Ovary (tissue), 10 donors: ENCODE data around the gene PTGDR. TPM values are rescaled to one million over a fixed set of nuclear protein-coding genes. Genes with fewer than 3 reads are reported as not detected.

ENCODE experiments used
- DNase-seq, 5 donors: peaks; one replicate each; pipeline ENCODE4 v3.0.0-alpha.2; 2019 to 2020
- H3K27ac ChIP-seq, 2 donors: fragments of 200-600 bp; one replicate each; pipeline versions ENCODE4 v1.5.1 to v1.8.0; 2019 to 2022
- H3K27me3 ChIP-seq: fragments of 200-600 bp; one replicate; pipeline ENCODE4 v1.8.0; 2022
- H3K36me3 ChIP-seq: fragments of 200-600 bp; sonication (generic); one replicate; pipeline ENCODE4 v1.5.1; 2019
- H3K4me1 ChIP-seq: one replicate; pipeline ENCODE4 v1.8.1; 2013; ENCODE audit warnings: mild to moderate bottlenecking, moderate library complexity; ENCODE audit not compliant: insufficient read depth
- H3K4me3 ChIP-seq: fragments of 200-600 bp; sonication (generic); one replicate; pipeline ENCODE4 v1.5.1; 2017
- H3K9me3 ChIP-seq, 2 donors: fragments of 200-600 bp in 1 of 2; sonication (generic) in 1 of 2; one replicate each; pipeline versions ENCODE4 v1.5.1 to v1.8.1; 2013 to 2019; ENCODE audit warnings: mild to moderate bottlenecking in 1 of 2, moderate library complexity in 1 of 2
- EP300 ChIP-seq: sonication (generic); formaldehyde crosslinking; IDR thresholded peaks from one replicate; pipeline ENCODE4 v1.6.1; 2017; ENCODE audit warnings: antibody characterized with exemption
- POLR2A ChIP-seq: fragments of 450-650 bp; IDR thresholded peaks from one replicate; pipeline ENCODE4 v1.6.1; 2017; ENCODE audit warnings: antibody characterized with exemption, mild to moderate bottlenecking, moderate library complexity
- WGBS, 3 donors: extraction: QIAGEN DNeasy Blood & Tissue Kit in 1 of 3; methylation state at CpG; one replicate each; pipeline versions ENCODE4 v1.1.5 to v1.1.7; 2013 to 2017; 5-methylcytosine and 5-hydroxymethylcytosine counted together
- intact Hi-C, 4 donors: fragments of 100-400 bp; cut with DNase I; formaldehyde crosslinking; loops; one replicate each; pipeline versions ENCODE4 v1.11.0 to v1.15.1; 2022 to 2023
- long read RNA-seq, 3 donors: library from polyadenylated mRNA in 2 of 3; unstranded in 2 of 3; transcript quantifications; one replicate each; pipeline ENCODE4 v2.0.0 and lab custom pipeline, GENCODE V29; 2021 to 2026
- polyA plus RNA-seq, 2 donors: library from polyadenylated mRNA; stranded (reverse); fragments of 200-250 nt in 1 of 2; fragments of 350-450 nt in 1 of 2; fragmentation: Illumina TruSeq in 1 of 2; extraction: RNeasy Lipid Tissue Mini Kit (QIAGEN cat#74804) in 1 of 2; gene quantifications; one replicate each; pipeline ENCODE4 v1.2.3, GENCODE V29; 2013 to 2014
- total RNA-seq, 7 donors: library from RNA; depleted of rRNA in 2 of 7; stranded (reverse); fragments of >200 nt in 2 of 7; fragmentation: NEBNext Ultra II Directional in 3 of 7; extraction: Animal tissue kit (Norgen Biotek cat#: 25700) in 3 of 7; gene quantifications; one replicate each; pipeline versions ENCODE4 v1.1.0 to v1.2.4, GENCODE V29; 2016 to 2023
- TF ChIP-seq, protein P1 (sequence below), 3 donors: fragments of 450-650 bp in 2 of 3; fragments of 200-600 bp in 1 of 3; IDR thresholded peaks; one replicate each; pipeline versions ENCODE4 v1.5.1 to v1.8.0; 2016 to 2022; ENCODE audit warnings: antibody characterized with exemption in 3 of 3, mild to moderate bottlenecking in 1 of 3
- donor health status: DM: no; HTN: no; CAD: no; lungs with moderate emphysema.
- donor health status: DM: no; HTN: no; CAD: no.
- donor health status: Bipolar disorder and iron deficiency.
- donor health status: DM: yes; HTN: yes; CAD: no.
- donor health status: DM: no; HTN: no; CAD: no.
- donor health status: DM: yes; HTN: yes; CAD: no.

PTGDR gene, protein sequence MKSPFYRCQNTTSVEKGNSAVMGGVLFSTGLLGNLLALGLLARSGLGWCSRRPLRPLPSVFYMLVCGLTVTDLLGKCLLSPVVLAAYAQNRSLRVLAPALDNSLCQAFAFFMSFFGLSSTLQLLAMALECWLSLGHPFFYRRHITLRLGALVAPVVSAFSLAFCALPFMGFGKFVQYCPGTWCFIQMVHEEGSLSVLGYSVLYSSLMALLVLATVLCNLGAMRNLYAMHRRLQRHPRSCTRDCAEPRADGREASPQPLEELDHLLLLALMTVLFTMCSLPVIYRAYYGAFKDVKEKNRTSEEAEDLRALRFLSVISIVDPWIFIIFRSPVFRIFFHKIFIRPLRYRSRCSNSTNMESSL
- total RNA-seq (1 to 10 TPM in 1 of 7 donors, under 1 TPM in 6; 0.10 to 1.0 (median 0.52) TPM), polyA plus RNA-seq (1 to 10 TPM in 1 of 2 donors, under 1 TPM in 1; 0.17 to 1.8 TPM)
- long read RNA-seq, donor 1, partial matches to known transcripts, result 0 of 1 reads
- long read RNA-seq, donor 1, other reads (novel, unspliced or antisense), result 0 of 1 reads
- long read RNA-seq, donor 2, result 0 reads
- long read RNA-seq, donor 3, result 0 reads

- Histone ChIP-seq H3K4me3 (peak within 1 kb of the TSS; percentile 47), H3K36me3 (no peaks in the 10 kb centered on the region), H3K9me3 (no peaks in the 10 kb centered on the region), H3K27me3 (no peaks in the 10 kb centered on the region), H3K4me1 (peaks cover 5% of the 10 kb centered on the region), H3K27ac (no peak within 1 kb of the TSS)
- intact Hi-C loops, result no loop called here
- TF ChIP-seq POLR2A, result no peak
- TF ChIP-seq EP300, result no peak
- TF ChIP-seq, protein P1, sequence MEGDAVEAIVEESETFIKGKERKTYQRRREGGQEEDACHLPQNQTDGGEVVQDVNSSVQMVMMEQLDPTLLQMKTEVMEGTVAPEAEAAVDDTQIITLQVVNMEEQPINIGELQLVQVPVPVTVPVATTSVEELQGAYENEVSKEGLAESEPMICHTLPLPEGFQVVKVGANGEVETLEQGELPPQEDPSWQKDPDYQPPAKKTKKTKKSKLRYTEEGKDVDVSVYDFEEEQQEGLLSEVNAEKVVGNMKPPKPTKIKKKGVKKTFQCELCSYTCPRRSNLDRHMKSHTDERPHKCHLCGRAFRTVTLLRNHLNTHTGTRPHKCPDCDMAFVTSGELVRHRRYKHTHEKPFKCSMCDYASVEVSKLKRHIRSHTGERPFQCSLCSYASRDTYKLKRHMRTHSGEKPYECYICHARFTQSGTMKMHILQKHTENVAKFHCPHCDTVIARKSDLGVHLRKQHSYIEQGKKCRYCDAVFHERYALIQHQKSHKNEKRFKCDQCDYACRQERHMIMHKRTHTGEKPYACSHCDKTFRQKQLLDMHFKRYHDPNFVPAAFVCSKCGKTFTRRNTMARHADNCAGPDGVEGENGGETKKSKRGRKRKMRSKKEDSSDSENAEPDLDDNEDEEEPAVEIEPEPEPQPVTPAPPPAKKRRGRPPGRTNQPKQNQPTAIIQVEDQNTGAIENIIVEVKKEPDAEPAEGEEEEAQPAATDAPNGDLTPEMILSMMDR (IDR thresholded peaks at IDR 0.05), result no peak
- WGBS, 3 donors, result 1 to 2% (median 1%) methylated on average over 47 to 63 of the region's 63 CpGs
- DNase-seq, result peak in 2 of 5 donors; percentile 18 to 37
These were observed at the start of gene PTGDR for GRCh38 chr14:52267501-52268278. Gene PTGDR (plus strand): TSS chr14:52267698. CDS start chr14:52267815, 117 bp downstream.

DNA sequence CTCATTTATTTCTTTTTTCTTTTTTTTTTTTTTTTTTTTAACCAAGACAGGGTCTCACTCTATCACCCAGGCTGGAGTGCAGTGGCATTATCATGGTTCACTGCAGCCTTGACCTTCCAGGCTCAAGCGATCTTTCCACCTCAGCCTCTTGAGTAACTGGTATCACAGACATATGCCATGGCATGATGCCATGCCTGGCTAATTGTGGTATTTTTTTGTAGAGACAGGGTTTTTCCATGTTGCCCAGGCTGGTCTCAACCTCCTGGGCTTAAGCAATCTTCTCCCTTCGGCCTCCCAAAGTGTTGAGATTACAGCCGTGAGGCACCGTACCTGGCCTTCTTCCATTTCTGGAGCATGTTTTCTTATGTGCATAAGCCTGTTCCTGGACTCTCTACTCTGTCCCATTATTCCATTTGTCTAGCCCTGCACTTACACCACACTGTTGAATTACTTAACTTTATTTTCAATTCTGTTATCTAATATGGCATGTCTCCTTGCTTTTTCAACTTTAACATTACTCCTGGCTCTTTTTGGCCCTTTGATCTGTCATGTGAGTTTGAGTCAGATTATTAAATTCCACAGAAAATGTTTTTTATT, 47.9 kb upstream of the PTGDR start:
- TF ChIP-seq EP300, result no peak
- no peak for TF ChIP-seq POLR2A
- TF ChIP-seq, protein P1 (IDR thresholded peaks at IDR 0.05), result no peak
- no peak overlapping the region for H3K27ac ChIP-seq
- H3K9me3 ChIP-seq, result no peaks in the 10 kb centered on the region
- H3K4me1 ChIP-seq, result peaks cover 6% of the 10 kb centered on the region
- intact Hi-C loops, result no loop called here
- H3K36me3 ChIP-seq, result no peaks in the 10 kb centered on the region
- no peak overlapping the region for H3K4me3 ChIP-seq
- no peak for DNase-seq
- no peaks in the 10 kb centered on the region for H3K27me3 ChIP-seq
- WGBS, 3 donors, result 68 to 76% (median 69%) methylated on average over 4 of the region's 4 CpGs

- TF ChIP-seq POLR2A (no peak), EP300 (no peak)
- TF ChIP-seq, protein P1 (IDR thresholded peaks at IDR 0.05), result no peak
- intact Hi-C loops, result no loop called here
- H3K4me1 ChIP-seq, result peaks cover 6% of the 10 kb centered on the region
- H3K36me3 ChIP-seq, result no peaks in the 10 kb centered on the region
- WGBS, 3 donors, result 24 to 42% (median 30%) methylated on average over 7 of the region's 7 CpGs
- H3K9me3 ChIP-seq, result no peaks in the 10 kb centered on the region
- H3K27ac ChIP-seq, result no peak overlapping the region
- H3K4me3 ChIP-seq, result no peak overlapping the region
- DNase-seq, result no peak
- no peaks in the 10 kb centered on the region for H3K27me3 ChIP-seq
These were observed 46.3 kb upstream of the PTGDR start for GRCh38 chr14:52220924-52221811.
